K562 (cell line): ENCODE data around the gene C8A. TPM values are rescaled to one million over a fixed set of nuclear protein-coding genes. Genes with fewer than 3 reads are reported as not detected.

ENCODE experiments used
- E2F1 ChIP-seq: sonication (generic); formaldehyde crosslinking; IDR thresholded peaks from 2 replicates; pipeline ENCODE4 v1.8.1; 2023; ENCODE audit warnings: mild to moderate bottlenecking, missing genetic modification reagents, moderate library complexity
- ELK1 ChIP-seq: sonication (generic); formaldehyde crosslinking; IDR thresholded peaks from 2 replicates; pipeline ENCODE4 v1.8.1; 2022; ENCODE audit warnings: missing genetic modification reagents
- HNRNPLL ChIP-seq: fragments of 200-400 bp; formaldehyde crosslinking; IDR thresholded peaks from 2 replicates; pipeline ENCODE4 v1.6.1; 2017; ENCODE audit warnings: low read length, low read depth, mild to moderate bottlenecking; ENCODE audit not compliant: poor library complexity, severe bottlenecking
- MGA ChIP-seq: fragments of 450-650 bp; IDR thresholded peaks from 2 replicates; pipeline ENCODE4 v1.6.1; 2016; ENCODE audit warnings: mild to moderate bottlenecking, moderate library complexity
- SRSF1 ChIP-seq: fragments of 200-400 bp; formaldehyde crosslinking; IDR thresholded peaks from 2 replicates; pipeline ENCODE4 v1.6.1; 2017; ENCODE audit warnings: mild to moderate bottlenecking, low read depth, low read length, moderate library complexity
- XRCC4 ChIP-seq: IDR thresholded peaks from one replicate; pipeline ENCODE4 v1.6.1; 2011; ENCODE audit not compliant: insufficient read depth, insufficient read length; ENCODE audit errors: extremely low read depth
- ZBTB33 ChIP-seq: sonication (generic); formaldehyde crosslinking; IDR thresholded peaks from 2 replicates; pipeline ENCODE4 v1.8.1; 2023; ENCODE audit warnings: mild to moderate bottlenecking, missing genetic modification reagents
- ZNF347 ChIP-seq: fragments of 450-650 bp; formaldehyde crosslinking; IDR thresholded peaks from 2 replicates; pipeline ENCODE4 v1.4.0; 2020; ENCODE audit warnings: low read depth, mild to moderate bottlenecking, moderate library complexity
- polyA plus RNA-seq, 8 experiments: library from polyadenylated mRNA; depleted of rRNA in 4 of 8; stranded (reverse) in 5 of 8; unstranded in 3 of 8; fragments of >200 nt; fragmentation: Nextera tagmentation in 2 of 8; fragmentation: Illumina TruSeq in 1 of 8; extraction: Ambion mirVana in 2 of 8; extraction: Trizol in 1 of 8; gene quantifications; 2 replicates each; pipeline versions ENCODE4 v1.2.1 to v1.2.3, GENCODE V29; 2011 to 2014; ENCODE audit warnings: inconsistent platforms in 1 of 8, missing spikeins in 1 of 8
- total RNA-seq, 7 experiments: library from RNA; depleted of rRNA in 6 of 7; stranded (reverse); fragments of >200 nt in 6 of 7; fragmentation: Illumina TruSeq in 2 of 7; extraction: Trizol in 2 of 7; gene quantifications; 2 replicates each; pipeline versions ENCODE4 v1.2.1 to v1.2.3, GENCODE V29; 2011 to 2021; ENCODE audit warnings: low replicate concordance in 1 of 7

C8A gene
- total and polyA plus RNA-seq, 9 of the 15 experiments (the other 6 are each of a cell fraction or from before 2014, with no cell fraction given), result 0.09 TPM; not detected in 8

GRCh38 chr1:56820755-56821461 lies 33.7 kb upstream of the C8A start (continued):
- TF ChIP-seq E2F1 (CRISPR knock-in tag) (no peak), MGA (no peak), HNRNPLL (peak; percentile 55), XRCC4 (no peak), SRSF1 (no peak), ELK1 (no peak), ZBTB33 (CRISPR knock-in tag) (no peak), ZNF347 (CRISPR knock-in tag) (no peak)
